Endodermal cell (in vitro differentiated cells): Measurements from ENCODE around the gene SORCS2. TPM values are rescaled to one million over a fixed set of nuclear protein-coding genes. Genes with fewer than 3 reads are reported as not detected.

ENCODE experiments used
- DNase-seq: peaks from one replicate; pipeline ENCODE4 v3.0.0-alpha.2; 2017
- H3K27ac ChIP-seq: 2 replicates; pipeline ENCODE4 v1.5.1; 2013; ENCODE audit warnings: mild to moderate bottlenecking, low read depth, low read length, moderate library complexity
- H3K27me3 ChIP-seq: 2 replicates; pipeline ENCODE4 v1.6.1; 2013; ENCODE audit warnings: mild to moderate bottlenecking, low read length, moderate library complexity; ENCODE audit not compliant: insufficient read depth, control insufficient read depth, poor library complexity, severe bottlenecking
- H3K36me3 ChIP-seq: 2 replicates; pipeline ENCODE4 v1.7.0; 2013; ENCODE audit warnings: mild to moderate bottlenecking, low read length, moderate library complexity; ENCODE audit not compliant: control insufficient read depth, insufficient read depth
- H3K4me1 ChIP-seq: one replicate; pipeline ENCODE4 v1.7.0; 2013; ENCODE audit warnings: low read length; ENCODE audit not compliant: control insufficient read depth, insufficient read depth
- H3K4me3 ChIP-seq: 2 replicates; pipeline ENCODE4 v1.5.1; 2013; ENCODE audit warnings: mild to moderate bottlenecking, low read length, moderate library complexity
- H3K9ac ChIP-seq: 2 replicates; pipeline ENCODE4 v1.6.1; 2013; ENCODE audit warnings: mild to moderate bottlenecking, low read length, moderate library complexity; ENCODE audit not compliant: poor library complexity, severe bottlenecking; ENCODE audit errors: extremely low read depth
- H3K9me3 ChIP-seq: 2 replicates; pipeline ENCODE4 v1.6.1; 2013; ENCODE audit warnings: mild to moderate bottlenecking, low read length, moderate library complexity; ENCODE audit not compliant: control insufficient read depth
- H3K27ac Mint-ChIP-seq: 2 replicates; pipeline ENCODE4 v1.8.0; 2020; ENCODE audit warnings: mixed read lengths
- H3K27me3 Mint-ChIP-seq: 2 replicates; pipeline ENCODE4 v1.8.0; 2021; ENCODE audit warnings: mild to moderate bottlenecking, mixed read lengths; ENCODE audit not compliant: insufficient read depth
- H3K36me3 Mint-ChIP-seq: 2 replicates; pipeline ENCODE4 v1.8.0; 2020; ENCODE audit warnings: low read depth, mixed read lengths
- H3K4me1 Mint-ChIP-seq: 2 replicates; pipeline ENCODE4 v1.8.0; 2020; ENCODE audit warnings: mixed read lengths
- H3K4me3 Mint-ChIP-seq: 2 replicates; pipeline ENCODE4 v1.8.0; 2020; ENCODE audit warnings: mild to moderate bottlenecking, moderate library complexity, mixed read lengths
- H3K9me3 Mint-ChIP-seq: 2 replicates; pipeline ENCODE4 v1.8.0; 2020; ENCODE audit warnings: mild to moderate bottlenecking, mixed read lengths
- CTCF ChIP-seq: fragments of 200-600 bp; sonication (generic); conservative IDR thresholded peaks from 2 replicates; pipeline ENCODE4 v1.5.0; 2021; ENCODE audit warnings: antibody characterized with exemption, mild to moderate bottlenecking
- WGBS, 2 experiments: methylation state at CpG; one replicate each; pipeline versions ENCODE4 v1.1.5 to v1.1.7; 2013; ENCODE audit warnings: missing lambda C conversion rate in 2 of 2, mixed read lengths in 1 of 2; ENCODE audit not compliant: insufficient coverage in 1 of 2, insufficient read length in 1 of 2; 5-methylcytosine and 5-hydroxymethylcytosine counted together
- total RNA-seq, 2 donors: library from RNA; stranded (reverse); fragmentation: NEBNext Ultra II Directional in 1 of 2; extraction: Animal tissue kit (Norgen Biotek cat#: 25700) in 1 of 2; gene quantifications; 2 replicates in 1 of 2; 3 replicates in 1 of 2; pipeline ENCODE4 v1.2.1, GENCODE V29; 2021

Gene SORCS2
- total RNA-seq, 2 donors from 2014 or later = 1.4 to 1.9 TPM

GRCh38 chr4:7302781-7303404 lies 110.6 kb downstream of the SORCS2 start:
- no peaks in the 10 kb centered on the region for H3K36me3 Mint-ChIP-seq
- H3K9ac ChIP-seq = no peak overlapping the region
- H3K9me3 ChIP-seq = no peaks in the 10 kb centered on the region
- H3K27me3 Mint-ChIP-seq = no peaks in the 10 kb centered on the region
- H3K36me3 ChIP-seq = no peaks in the 10 kb centered on the region
- no peaks in the 10 kb centered on the region for H3K27me3 ChIP-seq
- H3K27ac ChIP-seq = no peak overlapping the region
- 75 to 94% methylated on average over 11 to 21 of the region's 22 CpGs for WGBS, 2 experiments
- peaks cover 6% of the 10 kb centered on the region for H3K4me1 ChIP-seq
- H3K4me3 Mint-ChIP-seq = no peak overlapping the region
- no peak overlapping the region for H3K4me3 ChIP-seq
- TF ChIP-seq CTCF = no peak
- H3K4me1 Mint-ChIP-seq = peaks cover 8% of the 10 kb centered on the region
- DNase-seq = no peak
- H3K27ac Mint-ChIP-seq = no peak overlapping the region
- H3K9me3 Mint-ChIP-seq = no peaks in the 10 kb centered on the region

- DNase-seq = no peak
- no peaks in the 10 kb centered on the region for H3K27me3 ChIP-seq
- no peaks in the 10 kb centered on the region for H3K27me3 Mint-ChIP-seq
- H3K9me3 Mint-ChIP-seq = no peaks in the 10 kb centered on the region
- H3K4me3 Mint-ChIP-seq = no peak overlapping the region
- WGBS, 2 experiments = 94% methylated on average over 9 to 12 of the region's 12 CpGs
- H3K36me3 ChIP-seq = no peaks in the 10 kb centered on the region
- no peak overlapping the region for H3K4me3 ChIP-seq
- no peaks in the 10 kb centered on the region for H3K36me3 Mint-ChIP-seq
- no peaks in the 10 kb centered on the region for H3K9me3 ChIP-seq
- H3K4me1 Mint-ChIP-seq = peaks cover 8% of the 10 kb centered on the region
- no peak for TF ChIP-seq CTCF
- H3K27ac ChIP-seq = no peak overlapping the region
- peaks cover 6% of the 10 kb centered on the region for H3K4me1 ChIP-seq
- no peak overlapping the region for H3K27ac Mint-ChIP-seq
- H3K9ac ChIP-seq = no peak overlapping the region
These were observed 111.2 kb downstream of the SORCS2 start for GRCh38 chr4:7303561-7303960.

- no peak overlapping the region for H3K4me3 ChIP-seq
- no peaks in the 10 kb centered on the region for H3K36me3 ChIP-seq
- H3K9ac ChIP-seq = no peak overlapping the region
- 90 to 92% methylated on average over 8 to 10 of the region's 10 CpGs for WGBS, 2 experiments
- H3K9me3 ChIP-seq = no peaks in the 10 kb centered on the region
- DNase-seq = no peak
- Mint-ChIP-seq H3K9me3 (no peaks in the 10 kb centered on the region), H3K4me3 (no peak overlapping the region), H3K27me3 (no peaks in the 10 kb centered on the region), H3K27ac (no peak overlapping the region), H3K36me3 (no peaks in the 10 kb centered on the region), H3K4me1 (peaks cover 5% of the 10 kb centered on the region)
- H3K27ac ChIP-seq = no peak overlapping the region
- H3K27me3 ChIP-seq = no peaks in the 10 kb centered on the region
- peaks cover 6% of the 10 kb centered on the region for H3K4me1 ChIP-seq
- TF ChIP-seq CTCF = no peak
These were observed 112.1 kb downstream of the SORCS2 start for GRCh38 chr4:7304436-7304835.
